NK-92 (cell line): Measurements from ENCODE around the gene MCF2L2.

Source experiments
- DNase-seq: peaks from one replicate; lab custom pipeline; 2025; ENCODE audit not compliant: unreplicated experiment; lab: John Stamatoyannopoulos, UW

The MCF2L2 gene

DNA sequence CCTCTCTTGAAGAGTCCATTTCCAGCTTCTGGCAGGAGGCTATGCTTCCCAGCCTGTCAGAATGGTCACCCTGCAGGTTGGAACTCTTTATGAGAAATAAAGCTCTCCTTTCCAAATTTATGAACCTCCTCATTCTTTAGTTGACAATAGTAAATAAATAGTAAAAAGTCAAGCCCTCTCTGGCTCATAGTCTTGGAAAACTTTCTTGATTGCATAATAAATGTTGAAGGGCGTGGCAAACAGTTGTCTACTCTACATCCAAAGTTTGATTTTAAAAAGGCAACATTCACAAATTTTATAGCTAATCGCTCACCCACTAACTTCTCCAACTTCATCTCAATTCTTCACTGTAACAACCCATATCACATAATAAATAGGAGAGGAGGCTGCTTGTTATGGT, 58.8 kb downstream of the MCF2L2 start:
- no peak for DNase-seq

GRCh38 chr3:183369117-183369516, 59.3 kb downstream of the MCF2L2 start:
- DNase-seq, result no peak

- DNase-seq, result no peak
These were observed 67.3 kb downstream of the MCF2L2 start for GRCh38 chr3:183360971-183361624.

DNA sequence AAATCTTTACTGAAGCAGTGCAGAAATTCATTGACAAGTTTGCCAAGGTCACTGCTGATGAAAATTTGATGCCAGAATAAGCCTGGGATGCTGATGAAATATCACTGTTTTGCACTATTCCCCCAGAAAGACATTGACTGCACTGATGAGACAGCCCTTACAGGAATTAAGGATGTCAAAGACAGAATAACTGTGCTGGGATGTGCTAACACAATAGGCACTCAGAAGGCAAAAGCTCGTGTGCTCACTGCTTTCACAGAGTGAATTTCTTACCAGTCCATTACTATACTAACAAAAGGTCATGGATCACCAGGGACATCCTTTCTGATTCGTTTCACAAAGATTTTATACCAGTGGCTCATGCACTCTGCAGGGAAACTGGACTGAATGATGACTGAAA, 69.4 kb downstream of the MCF2L2 start:
- no peak for DNase-seq

DNA sequence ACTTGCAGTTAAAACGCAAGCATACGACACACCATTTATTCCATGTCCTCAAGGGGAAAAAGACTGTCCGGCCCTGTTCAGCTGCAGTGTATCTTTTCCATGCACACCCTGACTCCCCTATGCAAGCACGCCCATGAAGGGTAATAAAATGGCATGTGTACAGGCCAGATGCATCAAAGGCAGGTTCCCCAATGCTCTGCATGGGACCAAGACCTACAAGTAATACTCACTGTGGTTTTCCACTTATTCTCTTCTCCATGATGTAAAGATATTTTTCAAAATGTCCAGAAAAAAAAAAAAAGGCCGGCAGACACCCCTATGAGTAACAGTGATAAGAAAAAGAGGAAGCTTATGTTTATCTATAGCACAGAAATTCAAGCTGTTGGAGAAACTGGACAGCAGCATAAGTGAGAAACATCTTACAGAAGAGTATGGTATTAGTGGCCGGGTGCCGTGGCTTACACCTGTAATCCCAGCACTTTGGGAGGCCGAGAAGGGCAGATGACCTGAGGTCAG, 70.8 kb downstream of the MCF2L2 start:
- DNase-seq, result no peak

DNA sequence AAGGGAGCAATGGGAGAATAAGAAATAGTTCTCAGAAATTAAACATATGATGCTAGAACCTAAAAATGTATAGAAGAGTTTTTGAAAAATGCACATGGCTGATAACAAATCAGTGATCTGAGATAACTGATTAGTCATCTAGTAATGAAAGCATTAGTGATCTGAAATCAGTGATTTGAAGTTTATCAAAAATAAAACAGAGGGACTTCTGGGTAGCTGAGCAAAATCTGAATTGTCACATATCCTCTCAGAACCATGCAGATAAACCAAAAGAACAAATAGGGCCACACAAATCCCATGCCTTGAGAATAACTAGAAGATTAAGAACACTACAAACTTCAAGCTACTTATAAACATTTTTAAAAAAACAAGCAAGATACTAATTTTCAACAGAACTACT, 71.5 kb downstream of the MCF2L2 start:
- DNase-seq, result no peak

GRCh38 chr3:183354874-183355273, 73.5 kb downstream of the MCF2L2 start:
- no peak for DNase-seq

GRCh38 chr3:183354325-183354831, 74.0 kb downstream of the MCF2L2 start:
- no peak for DNase-seq

DNA sequence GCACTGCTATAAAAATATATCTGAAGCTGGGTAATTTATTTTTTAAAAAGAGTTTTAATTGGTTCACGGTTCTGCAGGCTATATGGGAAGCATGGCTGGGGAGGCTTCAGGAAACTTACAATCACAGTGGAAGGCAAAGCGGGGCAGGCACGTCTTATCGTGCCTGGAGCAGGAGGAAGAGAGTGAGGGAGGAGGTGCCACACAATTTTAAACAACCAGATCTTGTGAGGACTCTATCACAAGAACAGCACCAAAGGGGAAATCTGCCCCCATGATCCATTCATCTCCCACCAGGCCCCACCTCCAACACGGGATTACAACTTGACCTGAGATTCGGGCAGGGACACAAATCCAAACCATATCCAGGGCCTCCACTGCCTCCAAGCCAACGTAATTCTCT, 75.0 kb downstream of the MCF2L2 start:
- DNase-seq, result no peak

DNA sequence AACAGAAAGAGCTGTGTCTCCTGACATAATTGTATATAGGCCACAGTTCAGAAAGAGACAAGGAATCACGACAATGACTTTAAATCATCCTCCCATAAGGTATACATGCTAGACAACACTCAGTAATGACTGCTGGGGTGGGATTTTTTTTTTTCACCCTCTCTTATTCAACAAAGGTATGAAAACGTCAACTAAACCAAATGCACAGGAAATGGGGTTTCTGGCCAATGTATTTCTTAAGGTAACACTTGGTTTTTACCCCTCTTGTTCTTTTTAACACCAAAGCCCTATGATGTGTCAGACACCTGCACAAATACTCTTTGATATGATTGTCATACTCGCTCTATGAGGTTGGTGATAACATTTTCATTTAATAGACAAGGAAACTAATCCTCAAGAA, 78.3 kb downstream of the MCF2L2 start:
- DNase-seq, result no peak

- no peak for DNase-seq
These were observed 78.8 kb downstream of the MCF2L2 start for GRCh38 chr3:183349421-183350157.

DNA sequence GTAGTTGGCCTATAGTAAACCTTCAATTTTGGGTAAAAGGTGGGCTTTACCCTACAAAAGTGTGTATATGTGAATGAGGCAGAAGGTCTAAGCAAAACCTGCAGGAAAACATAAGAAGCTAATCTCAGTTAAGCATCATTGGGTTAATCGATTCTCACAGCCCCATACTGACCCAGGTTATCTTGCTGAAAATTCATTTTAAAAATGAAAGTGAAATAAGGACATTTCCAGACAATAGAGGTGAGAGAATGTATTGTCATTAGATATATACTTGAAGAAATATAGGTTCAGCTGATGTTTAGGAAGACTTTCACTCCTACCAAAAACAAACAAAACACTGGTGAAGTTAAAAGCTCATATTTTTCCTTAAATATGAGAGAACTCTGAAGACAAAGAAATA, 85.6 kb downstream of the MCF2L2 start:
- DNase-seq, result no peak

DNA sequence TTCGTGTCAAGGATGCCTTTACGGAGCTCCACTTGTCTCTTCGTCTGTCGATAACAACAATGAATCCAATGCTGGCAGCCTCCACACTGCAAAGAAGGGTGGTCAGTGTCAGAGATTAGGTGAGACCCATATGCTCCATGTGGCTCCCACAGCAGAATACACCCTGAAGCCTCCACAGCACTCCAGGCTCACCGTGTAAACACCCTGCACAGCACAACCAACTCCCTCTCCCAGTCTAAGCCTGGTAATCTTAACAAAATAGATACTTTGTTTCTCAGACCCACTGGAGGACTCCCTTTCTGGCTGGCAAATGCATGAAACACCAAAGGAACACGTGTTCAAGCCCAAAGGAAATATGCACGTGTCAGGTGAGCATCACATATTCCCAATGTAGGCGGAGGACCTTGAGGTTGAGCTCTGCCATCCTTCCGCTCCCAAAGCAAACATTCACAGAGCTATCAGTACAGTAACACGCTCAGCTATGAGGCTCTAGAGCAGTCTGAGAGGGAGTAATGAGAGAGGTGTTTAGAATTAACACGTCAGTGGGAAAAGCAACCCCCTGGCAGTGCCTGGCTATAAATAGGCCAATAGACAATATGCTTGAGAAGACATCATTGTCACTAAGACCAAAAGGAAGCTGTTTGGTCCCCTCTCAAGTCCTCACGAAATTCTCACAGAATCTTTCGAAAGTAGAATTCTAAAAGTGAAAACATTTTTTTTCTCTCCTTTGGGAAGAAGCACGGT, 86.7 kb downstream of the MCF2L2 start:
- no peak for DNase-seq

DNA sequence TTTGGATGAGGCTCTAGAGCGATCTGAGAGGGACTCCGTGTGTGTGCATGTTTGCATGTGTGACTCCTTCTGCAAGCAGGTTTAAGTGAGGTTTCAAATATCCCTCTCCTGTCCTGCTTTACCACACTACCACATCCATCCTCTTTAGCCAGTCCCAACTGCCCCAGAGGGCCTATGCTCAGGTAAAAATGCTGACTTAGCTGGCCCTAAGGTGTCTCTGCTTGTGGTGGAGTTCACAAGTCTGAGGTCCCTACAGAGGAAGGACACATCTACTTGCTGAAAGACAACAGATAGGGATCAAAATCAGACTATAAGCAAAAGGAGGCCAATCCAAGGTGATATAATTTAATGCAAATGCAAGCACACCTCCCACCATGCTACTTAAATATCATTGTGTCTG, 88.2 kb downstream of the MCF2L2 start:
- no peak for DNase-seq

GRCh38 chr3:183339461-183340086, 88.8 kb downstream of the MCF2L2 start:
- no peak for DNase-seq

DNA sequence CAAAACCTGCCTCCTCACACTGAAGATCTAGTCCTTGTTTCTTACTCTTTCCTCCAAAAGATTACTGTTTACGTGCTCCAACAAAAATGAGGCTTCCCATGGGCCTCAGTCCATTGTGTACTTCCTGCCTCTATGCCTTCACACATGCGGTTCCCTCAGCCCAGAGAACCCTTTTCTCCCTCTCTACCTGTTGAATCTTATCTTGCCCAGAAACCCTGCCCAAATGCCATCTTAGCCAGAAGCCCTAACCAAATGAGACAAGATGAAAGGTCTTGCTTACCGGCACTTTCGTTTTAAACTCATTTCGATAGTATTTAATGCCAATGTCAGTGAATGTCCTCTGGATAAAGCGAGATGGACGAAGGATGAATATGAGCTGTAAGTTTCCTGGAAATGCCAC, 89.9 kb downstream of the MCF2L2 start:
- DNase-seq, result no peak

DNA sequence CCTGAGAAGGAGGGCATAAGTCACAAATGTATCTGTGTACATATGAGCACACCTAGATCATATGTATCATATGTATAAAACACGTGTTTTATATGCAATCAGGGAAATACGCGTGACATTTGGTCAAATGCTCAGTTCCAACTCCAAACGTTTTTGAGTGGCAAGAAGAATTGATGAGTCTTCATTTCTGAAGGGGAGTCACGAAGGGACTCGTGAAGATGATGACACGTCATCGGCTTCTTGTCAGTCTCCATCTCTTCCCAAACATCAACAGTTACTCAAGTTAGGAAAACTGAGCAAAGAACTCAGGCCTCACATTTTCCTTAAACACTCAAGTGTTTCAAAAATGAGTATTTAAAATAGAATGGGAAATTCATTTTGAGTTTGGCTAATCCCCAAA, 95.9 kb downstream of the MCF2L2 start:
- no peak for DNase-seq

DNA sequence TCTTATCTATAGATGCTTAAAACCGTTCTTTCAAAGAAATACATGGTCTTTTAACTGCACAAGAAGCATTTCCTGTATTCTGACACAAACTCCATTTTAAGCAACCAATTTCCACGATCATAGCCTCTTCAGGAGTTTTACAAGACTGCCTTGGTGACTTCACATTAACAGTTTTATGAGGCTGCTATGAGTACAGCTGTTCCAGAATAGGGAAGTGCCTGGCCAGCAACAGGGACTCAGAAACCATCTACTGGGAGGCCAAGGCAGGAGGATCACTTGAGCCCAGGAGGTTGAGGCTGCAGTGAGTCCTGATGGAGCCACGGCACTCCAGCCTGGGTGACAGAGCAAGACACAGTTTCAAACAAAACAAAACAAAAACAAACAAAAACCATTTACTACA, 96.9 kb downstream of the MCF2L2 start:
- DNase-seq, result no peak

- no peak for DNase-seq
These were observed 97.5 kb downstream of the MCF2L2 start for GRCh38 chr3:183330881-183331280.

DNA sequence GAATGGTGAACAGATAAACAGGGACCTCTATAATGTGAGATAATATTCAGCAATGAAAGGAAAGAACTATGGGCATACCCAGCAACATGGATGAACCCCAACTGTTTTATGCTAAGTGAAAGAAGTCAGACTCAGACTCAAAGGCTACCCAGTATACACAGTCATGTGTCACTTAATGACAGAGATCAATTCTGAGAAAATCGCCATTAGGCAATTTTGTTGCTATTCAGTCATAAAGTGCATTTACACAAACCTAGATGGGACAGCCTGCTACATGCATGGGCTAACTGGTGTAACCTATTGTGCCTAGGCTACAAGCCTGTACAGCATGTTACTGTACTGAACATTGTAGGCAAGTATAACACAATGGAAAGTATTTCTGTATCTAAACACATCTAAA, 98.9 kb downstream of the MCF2L2 start:
- no peak for DNase-seq

DNA sequence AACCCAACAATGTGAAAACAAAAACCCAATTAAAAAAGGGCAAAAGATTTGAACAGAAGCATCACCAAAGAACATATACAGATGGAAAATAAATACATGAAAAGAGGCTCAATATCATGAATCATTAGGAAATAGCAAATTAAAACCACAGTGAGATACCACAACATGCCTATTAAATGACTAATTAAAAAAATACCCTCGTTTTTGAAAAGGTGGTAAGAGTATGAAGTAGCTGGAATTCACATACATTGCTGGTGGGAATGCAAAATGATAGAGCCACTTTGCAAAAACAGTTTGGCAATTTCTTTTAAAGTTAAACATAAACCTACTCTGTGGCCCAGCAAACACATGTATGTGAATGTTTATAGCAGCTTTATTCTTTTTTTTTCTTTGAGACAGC, 99.6 kb downstream of the MCF2L2 start:
- no peak for DNase-seq
